Keratinocyte (primary cell): Measurements from ENCODE around the gene CEMIP2.

Source experiments
- EZH2 ChIP-seq: IDR thresholded peaks from one replicate; pipeline ENCODE4 v1.6.1; 2012; ENCODE audit warnings: inconsistent platforms, mild to moderate bottlenecking, low read length, moderate library complexity
- TF ChIP-seq, protein P1 (sequence below), 3 experiments: IDR thresholded peaks in 1 of 3; conservative IDR thresholded peaks in 1 of 3; optimal IDR thresholded peaks in 1 of 3; 2 replicates in 2 of 3; 3 replicates in 1 of 3; pipeline versions ENCODE3 to v1.5.1; 2011; ENCODE audit warnings: low read length in 3 of 3, mild to moderate bottlenecking in 3 of 3, moderate library complexity in 2 of 3, control low read depth in 1 of 3, inconsistent platforms in 1 of 3; ENCODE audit not compliant: insufficient read depth in 2 of 3; ENCODE audit errors: extremely low read depth in 1 of 3

DNA sequence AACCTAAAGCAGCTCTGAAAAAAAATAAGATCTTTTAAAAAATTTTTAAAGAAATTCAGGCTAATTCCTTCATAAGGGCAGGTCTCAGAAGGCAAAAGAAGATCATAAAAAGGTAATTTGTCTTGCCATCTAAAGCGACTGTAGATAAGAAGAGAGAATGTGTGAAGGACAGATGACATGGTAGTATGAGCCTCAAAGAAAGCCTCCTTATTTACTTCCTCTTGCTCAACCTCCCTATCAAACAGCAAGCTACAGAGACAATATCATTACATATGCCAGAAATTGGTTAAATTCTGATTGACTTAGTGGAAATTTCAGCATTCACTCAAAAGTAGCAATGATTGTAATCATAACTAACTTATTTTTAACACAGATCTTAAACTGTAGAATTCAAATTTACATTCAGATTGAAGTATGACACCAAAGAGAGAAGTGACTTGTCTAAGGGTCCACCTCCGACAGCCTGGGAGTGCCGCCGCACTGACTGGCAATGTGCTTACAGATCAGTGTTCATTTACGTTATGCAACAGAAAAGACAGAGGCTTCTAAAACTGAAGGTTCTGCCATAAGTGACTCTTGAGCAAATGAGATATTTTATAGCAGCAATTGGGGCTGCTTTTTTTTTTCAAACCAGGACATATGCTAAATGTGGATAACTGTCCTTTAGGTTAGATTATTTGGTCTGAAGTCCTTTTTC, 132.0 kb downstream of the CEMIP2 start:
- TF ChIP-seq, protein P1, sequence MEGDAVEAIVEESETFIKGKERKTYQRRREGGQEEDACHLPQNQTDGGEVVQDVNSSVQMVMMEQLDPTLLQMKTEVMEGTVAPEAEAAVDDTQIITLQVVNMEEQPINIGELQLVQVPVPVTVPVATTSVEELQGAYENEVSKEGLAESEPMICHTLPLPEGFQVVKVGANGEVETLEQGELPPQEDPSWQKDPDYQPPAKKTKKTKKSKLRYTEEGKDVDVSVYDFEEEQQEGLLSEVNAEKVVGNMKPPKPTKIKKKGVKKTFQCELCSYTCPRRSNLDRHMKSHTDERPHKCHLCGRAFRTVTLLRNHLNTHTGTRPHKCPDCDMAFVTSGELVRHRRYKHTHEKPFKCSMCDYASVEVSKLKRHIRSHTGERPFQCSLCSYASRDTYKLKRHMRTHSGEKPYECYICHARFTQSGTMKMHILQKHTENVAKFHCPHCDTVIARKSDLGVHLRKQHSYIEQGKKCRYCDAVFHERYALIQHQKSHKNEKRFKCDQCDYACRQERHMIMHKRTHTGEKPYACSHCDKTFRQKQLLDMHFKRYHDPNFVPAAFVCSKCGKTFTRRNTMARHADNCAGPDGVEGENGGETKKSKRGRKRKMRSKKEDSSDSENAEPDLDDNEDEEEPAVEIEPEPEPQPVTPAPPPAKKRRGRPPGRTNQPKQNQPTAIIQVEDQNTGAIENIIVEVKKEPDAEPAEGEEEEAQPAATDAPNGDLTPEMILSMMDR (optimal IDR thresholded peaks at IDR 0.05 in 1 of 3, IDR thresholded peaks at IDR 0.05 in 1 of 3, conservative IDR thresholded peaks at IDR 0.05 in 1 of 3; ENCODE audit: extremely low read depth in 1 of 3, insufficient read depth in 2 of 3, low read length in 3 of 3): no peak
- no peak for TF ChIP-seq EZH2
